HepG2 (cell line): ENCODE measurements around the gene PROX2. TPM values are rescaled to one million over a fixed set of nuclear protein-coding genes. Genes with fewer than 3 reads are reported as not detected.
A peak's percentile ranks its signal among the peaks of the same experiment; 100 is the strongest.

Experiments used
- ATAC-seq: fragments of 200-7000 bp; cut with Tn5 transposase; 3 replicates; pipeline ENCODE4 v1.9.1; 2020; ENCODE audit warnings: mild to moderate bottlenecking, moderate library complexity
- BruUV-seq: library from RNA; stranded (reverse); fragments of 400-500 nt; replicated peaks from 2 replicates; lab custom pipeline; 2021; lab: Mats Ljungman, UMichigan
- CTCF ChIA-PET: fragments of 300-600 bp; formaldehyde crosslinking; extraction: SDS; loops from one replicate; lab custom pipeline; 2021; ENCODE audit warnings: low total read pairs, inconsistent platforms, low intra/inter-chr PET ratio; lab: Yijun Ruan, JAX
- POLR2A ChIA-PET: fragments of 350-600 bp; sonication (Branson Sonifier 250); formaldehyde crosslinking; loops from one replicate; lab custom pipeline; 2020; ENCODE audit warnings: antibody characterized with exemption, inconsistent platforms; lab: Yijun Ruan, JAX
- DNase-seq: peaks from one replicate; pipeline ENCODE4 v3.0.0-alpha.2; 2015; ENCODE audit warnings: low spot score
- FAIRE-seq: peaks from 3 replicates; lab custom pipeline; 2011; peaks lifted over from hg19 to GRCh38; lab: Jason Lieb, UNC
- H2AFZ ChIP-seq: one replicate; pipeline ENCODE4 v1.6.1; 2011; ENCODE audit warnings: low read length, inconsistent platforms
- H3K27ac ChIP-seq: fragments of 300-600 bp; 3 replicates; pipeline ENCODE4 v1.8.0; 2011; ENCODE audit warnings: mixed run types, mild to moderate bottlenecking, mixed read lengths, low read length, inconsistent platforms; ENCODE audit not compliant: insufficient read depth; ENCODE audit errors: extremely low read length
- H3K27me3 ChIP-seq, 2 experiments: fragments of 200-600 bp in 1 of 2; 2 replicates in 1 of 2; 3 replicates in 1 of 2; pipeline versions ENCODE4 v1.6.0 to v1.8.0; 2011; ENCODE audit warnings: low read length in 2 of 2, mild to moderate bottlenecking in 2 of 2, moderate library complexity in 2 of 2, inconsistent platforms in 1 of 2; ENCODE audit not compliant: insufficient read depth in 2 of 2, control insufficient read depth in 1 of 2
- H3K36me3 ChIP-seq, 2 experiments: fragments of 200-600 bp in 1 of 2; replicated peaks in 1 of 2; 2 replicates in 1 of 2; 3 replicates in 1 of 2; pipeline versions ENCODE4 v1.5.1 to v1.8.0; 2011; ENCODE audit warnings: low read length in 2 of 2, inconsistent platforms in 1 of 2; ENCODE audit not compliant: insufficient read depth in 2 of 2, control insufficient read depth in 1 of 2
- H3K4me1 ChIP-seq: 2 replicates; pipeline ENCODE4 v1.5.1; 2012; ENCODE audit warnings: low read length, inconsistent platforms; ENCODE audit not compliant: insufficient read depth
- H3K4me2 ChIP-seq: 2 replicates; pipeline ENCODE4 v1.6.0; 2011; ENCODE audit warnings: low read depth, low read length, inconsistent platforms
- H3K4me3 ChIP-seq, 3 experiments: fragments of 200-600 bp in 1 of 3; sonication (generic), shearing (Covaris generic) in 1 of 3; replicated peaks in 1 of 3; 2 replicates each; pipeline ENCODE4 v1.5.1; 2011 to 2016; ENCODE audit warnings: low read length in 3 of 3, inconsistent platforms in 2 of 3, low read depth in 2 of 3, mild to moderate bottlenecking in 2 of 3, control low read depth in 1 of 3, mixed read lengths in 1 of 3; ENCODE audit not compliant: insufficient read depth in 1 of 3
- H3K79me2 ChIP-seq: one replicate; pipeline ENCODE4 v1.6.1; 2011; ENCODE audit warnings: low read length, inconsistent platforms; ENCODE audit not compliant: insufficient read depth
- H3K9ac ChIP-seq: 2 replicates; pipeline ENCODE4 v1.6.0; 2011; ENCODE audit warnings: mild to moderate bottlenecking, low read depth, low read length, inconsistent platforms; ENCODE audit not compliant: insufficient read depth
- H3K9me3 ChIP-seq: 2 replicates; pipeline ENCODE4 v1.5.1; 2012; ENCODE audit warnings: mild to moderate bottlenecking, low read length
- H4K20me1 ChIP-seq: 2 replicates; pipeline ENCODE4 v1.6.0; 2011; ENCODE audit warnings: inconsistent platforms, mild to moderate bottlenecking, low read length, moderate library complexity; ENCODE audit not compliant: insufficient read depth
- AKNA ChIP-seq: sonication (generic); formaldehyde crosslinking; IDR thresholded peaks from 2 replicates; pipeline ENCODE4 v1.4.0; 2020; ENCODE audit warnings: missing genetic modification reagents, borderline replicate concordance
- KIAA2018 ChIP-seq: sonication (generic); formaldehyde crosslinking; IDR thresholded peaks from 2 replicates; pipeline ENCODE4 v1.5.0; 2020; ENCODE audit warnings: mild to moderate bottlenecking, missing genetic modification reagents, borderline replicate concordance
- RFX1 ChIP-seq: fragments of 450-650 bp; IDR thresholded peaks from 2 replicates; pipeline ENCODE4 v1.6.1; 2017
- TEAD3 ChIP-seq: optimal IDR thresholded peaks from 2 replicates; pipeline ENCODE3; 2016; ENCODE audit warnings: borderline replicate concordance
- ZNF329 ChIP-seq: sonication (generic); formaldehyde crosslinking; IDR thresholded peaks from 2 replicates; pipeline ENCODE4 v1.9.0; 2021; ENCODE audit warnings: low read depth, mild to moderate bottlenecking, missing genetic modification reagents
- ZNF768 ChIP-seq: sonication (generic); formaldehyde crosslinking; IDR thresholded peaks from 2 replicates; pipeline ENCODE4 v1.4.0; 2020; ENCODE audit warnings: missing genetic modification reagents
- WGBS: methylation state at CpG from one replicate; pipeline ENCODE4 v1.1.6; 2017; ENCODE audit warnings: low lambda C conversion rate; 5-methylcytosine and 5-hydroxymethylcytosine counted together
- in situ Hi-C: cut with HindIII; loops from 2 replicates; pipeline ENCODE4 v1.10.0; 2017; ENCODE audit warnings: low pct_unique_long_range_greater_than_20kb; ENCODE audit not compliant: extremely low pct_ligation_motif_present
- intact Hi-C: fragments of 100-400 bp; cut with micrococcal nuclease; formaldehyde crosslinking; loops from one replicate; pipeline ENCODE4 v1.10.0; 2022; ENCODE audit not compliant: unreplicated experiment
- polyA plus RNA-seq, 8 experiments: library from polyadenylated mRNA; depleted of rRNA in 3 of 8; stranded (reverse) in 7 of 8; unstranded in 1 of 8; fragments of >200 nt; fragmentation: Illumina TruSeq in 4 of 8; extraction: Trizol in 4 of 8; gene quantifications; 2 replicates each; pipeline versions ENCODE4 v1.2.1 to v1.2.3, GENCODE V29; 2011 to 2016; ENCODE audit warnings: low read depth in 4 of 8, missing spikeins in 1 of 8, mixed read lengths in 1 of 8; ENCODE audit not compliant: insufficient read depth in 1 of 8
- total RNA-seq, 5 experiments: library from RNA; depleted of rRNA; stranded (reverse); fragments of >200 nt; fragmentation: Illumina TruSeq; extraction: Trizol; gene quantifications; 2 replicates each; pipeline ENCODE4 v1.2.3, GENCODE V29; 2016; ENCODE audit warnings: low read depth in 1 of 5

The PROX2 gene
- total and polyA plus RNA-seq, 2 of the 13 experiments (the other 11 are each of a cell fraction or from before 2014, with no cell fraction given): not detected

GRCh38 chr14:74859757-74860552 lies 16.0 kb downstream of the PROX2 start:
- 0 out of 5 replicates have a peak, but pooled peaks cover 0 to 2% of the 10 kb centered on the region in 2 experiments for H3K27me3 ChIP-seq
- BruUV-seq: no TSS peak
- in situ Hi-C loops (loop anchor here (5.0 kb wide), 1 partner anchor 47 kb away; no protein-coding TSS in a partner anchor), intact Hi-C loops (no loop called here)
- H3K4me3 ChIP-seq: no peak overlapping the region
- DNase-seq: no peak
- H3K79me2 ChIP-seq: no peaks in the 10 kb centered on the region
- H4K20me1 ChIP-seq: no peaks in the 10 kb centered on the region
- ChIA-PET POLR2A (no interaction called here), CTCF (interaction anchor here (1.1 to 2.5 kb wide), 2 partner anchors 19 to 46 kb away, joined by 5 to 47 read pairs; no protein-coding TSS in a partner anchor)
- H3K4me1 ChIP-seq: no peaks in the 10 kb centered on the region
- no peak overlapping the region for H3K27ac ChIP-seq
- no peaks in the 10 kb centered on the region; a peak in 1 of 5 replicates for H3K36me3 ChIP-seq
- H3K4me2 ChIP-seq: no peak overlapping the region
- ATAC-seq: no peak
- no peaks in the 10 kb centered on the region for H3K9me3 ChIP-seq
- no peak for FAIRE-seq
- H2AFZ ChIP-seq: no peak overlapping the region
- no peak overlapping the region for H3K9ac ChIP-seq
- 54% methylated on average over 7 of the region's 10 CpGs for WGBS
- TF ChIP-seq ZNF329 (CRISPR knock-in tag) (no peak), ZNF768 (CRISPR knock-in tag) (peak; percentile 56; the same call in 1 of the 2 replicates), TEAD3 (CRISPR knock-in tag) (no peak), KIAA2018 (CRISPR knock-in tag) (no peak), AKNA (no peak), RFX1 (no peak)
